Stimulated activated CD8-positive, alpha-beta memory T cell treated with anti-CD3 and anti-CD28 coated beads, Interleukin-12 subunit alpha, Interleukin-12 subunit beta, amount 100 ng/mL, for 1 hour (primary cell): ENCODE measurements around the gene COL27A1.

Experiments used
- DNase-seq: peaks from one replicate; pipeline ENCODE4 v3.0.0-alpha.2; 2020; ENCODE audit warnings: low read depth

COL27A1 gene

GRCh38 chr9:114272739-114273431 is 117.5 kb downstream of the COL27A1 start:
- no peak for DNase-seq

GRCh38 chr9:114273461-114273881 is 118.1 kb downstream of the COL27A1 start:
- no peak for DNase-seq

- DNase-seq, result no peak
Observed at GRCh38 chr9:114274217-114274616, 118.9 kb downstream of the COL27A1 start.

- DNase-seq, result no peak
Observed at GRCh38 chr9:114275246-114276004, 120.1 kb downstream of the COL27A1 start.

- no peak for DNase-seq
Observed at GRCh38 chr9:114276908-114277821, 121.8 kb downstream of the COL27A1 start.

GRCh38 chr9:114278356-114278755 is 123.0 kb downstream of the COL27A1 start:
- no peak for DNase-seq

- no peak for DNase-seq
Observed at GRCh38 chr9:114278881-114279570, 123.7 kb downstream of the COL27A1 start.

- no peak for DNase-seq
Observed at GRCh38 chr9:114279693-114280092, 124.4 kb downstream of the COL27A1 start.

- DNase-seq, result no peak
Observed at GRCh38 chr9:114280636-114281472, 125.5 kb downstream of the COL27A1 start.

GRCh38 chr9:114281473-114282103 is 126.3 kb downstream of the COL27A1 start:
- DNase-seq, result no peak

GRCh38 chr9:114282104-114282485 is 126.8 kb downstream of the COL27A1 start:
- DNase-seq, result no peak

- DNase-seq, result no peak
Observed at GRCh38 chr9:114282507-114282906, 127.2 kb downstream of the COL27A1 start.

GRCh38 chr9:114282926-114283325 is 127.6 kb downstream of the COL27A1 start:
- no peak for DNase-seq

- DNase-seq, result no peak
Observed at GRCh38 chr9:114283551-114284111, 128.3 kb downstream of the COL27A1 start.

GRCh38 chr9:114284316-114285060 is 129.2 kb downstream of the COL27A1 start:
- DNase-seq, result no peak

GRCh38 chr9:114285166-114285867 is 130.0 kb downstream of the COL27A1 start:
- no peak for DNase-seq

GRCh38 chr9:114286146-114286679 is 130.9 kb downstream of the COL27A1 start:
- DNase-seq, result no peak

- DNase-seq, result no peak
Observed at GRCh38 chr9:114287001-114287762, 131.8 kb downstream of the COL27A1 start.
